Measurements from ENCODE around the gene TBC1D22A. TPM values are rescaled to one million over a fixed set of nuclear protein-coding genes. Genes with fewer than 3 reads are reported as not detected.

TBC1D22A gene
- total RNA-seq, 1 donor from 2014 or later: 34.1 TPM

DNA sequence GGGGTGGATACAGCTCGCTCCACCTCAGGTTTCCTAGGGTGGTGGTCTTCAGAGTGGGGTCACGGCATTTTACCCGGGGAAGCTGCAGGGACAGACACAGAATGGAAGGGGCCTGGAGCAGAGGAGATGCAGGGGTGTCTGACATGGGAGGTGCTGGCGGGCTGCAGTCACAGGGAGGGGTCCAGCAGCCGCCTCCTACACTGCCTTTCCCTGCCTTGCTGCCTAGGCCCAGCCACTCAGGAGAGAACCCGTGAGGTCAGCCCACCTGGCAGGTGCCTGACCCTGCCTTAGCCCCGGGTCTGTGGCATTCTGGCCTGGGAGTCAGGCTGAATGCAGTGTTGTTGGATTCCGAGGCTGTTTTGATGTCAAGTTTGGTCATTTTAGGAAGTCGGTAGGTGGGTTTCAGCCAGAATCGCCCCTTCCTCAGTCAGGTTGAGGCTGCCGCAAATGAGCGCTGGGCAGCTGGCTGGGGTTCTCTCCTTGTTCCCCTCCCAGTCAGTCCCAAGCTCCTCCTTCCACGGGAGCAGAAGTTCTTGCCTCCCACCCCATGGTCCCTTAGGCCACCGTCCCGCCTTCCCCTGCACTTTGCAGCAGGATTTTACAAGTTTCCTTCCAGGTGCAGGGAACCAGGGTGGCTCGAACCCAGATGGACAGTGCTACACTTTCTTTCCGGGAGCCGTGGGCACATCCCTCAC lies 294.5 kb downstream of the TBC1D22A start:
- intact Hi-C loops (cut with DNase I): no loop called here

DNA sequence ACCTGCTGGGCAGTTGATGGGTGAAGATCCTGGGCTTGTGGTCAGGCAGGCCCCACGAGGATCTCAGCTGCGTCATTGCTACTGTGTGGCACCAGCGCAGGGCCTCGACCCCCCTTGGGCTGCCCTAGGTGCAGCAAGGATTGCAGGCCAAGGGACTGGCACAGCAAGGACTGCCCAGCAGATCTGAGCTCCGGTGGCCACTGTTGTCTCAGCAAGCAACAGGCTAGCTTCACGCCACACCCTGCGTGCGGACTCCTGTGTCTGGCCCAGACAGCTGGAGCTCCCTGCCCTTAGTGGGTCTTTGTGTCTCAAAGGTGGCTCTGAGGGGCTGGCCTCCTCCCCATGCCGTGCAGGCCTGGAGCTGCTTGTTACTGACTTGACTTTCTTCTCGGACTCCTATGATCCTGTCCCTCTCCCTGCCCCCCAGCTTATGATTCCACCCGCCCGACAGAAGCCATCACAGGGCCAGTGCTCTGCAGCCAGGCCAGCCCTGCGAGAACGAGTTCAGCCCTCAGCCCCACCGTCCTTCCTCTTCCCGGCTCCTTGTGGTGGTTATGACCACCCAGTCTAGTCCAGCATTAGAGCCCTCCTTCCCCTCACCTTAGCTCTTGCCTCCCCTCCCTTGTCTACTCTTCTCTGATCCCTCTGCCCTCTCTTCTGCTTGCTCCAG lies 295.6 kb downstream of the TBC1D22A start:
- no peak overlapping the region for H3K27ac ChIP-seq
- DNase-seq: peak; percentile 30
- H3K4me1 ChIP-seq: no peaks in the 10 kb centered on the region
- H3K27me3 ChIP-seq (ENCODE audit: low read depth): no peaks in the 10 kb centered on the region
- TF ChIP-seq, protein P1, sequence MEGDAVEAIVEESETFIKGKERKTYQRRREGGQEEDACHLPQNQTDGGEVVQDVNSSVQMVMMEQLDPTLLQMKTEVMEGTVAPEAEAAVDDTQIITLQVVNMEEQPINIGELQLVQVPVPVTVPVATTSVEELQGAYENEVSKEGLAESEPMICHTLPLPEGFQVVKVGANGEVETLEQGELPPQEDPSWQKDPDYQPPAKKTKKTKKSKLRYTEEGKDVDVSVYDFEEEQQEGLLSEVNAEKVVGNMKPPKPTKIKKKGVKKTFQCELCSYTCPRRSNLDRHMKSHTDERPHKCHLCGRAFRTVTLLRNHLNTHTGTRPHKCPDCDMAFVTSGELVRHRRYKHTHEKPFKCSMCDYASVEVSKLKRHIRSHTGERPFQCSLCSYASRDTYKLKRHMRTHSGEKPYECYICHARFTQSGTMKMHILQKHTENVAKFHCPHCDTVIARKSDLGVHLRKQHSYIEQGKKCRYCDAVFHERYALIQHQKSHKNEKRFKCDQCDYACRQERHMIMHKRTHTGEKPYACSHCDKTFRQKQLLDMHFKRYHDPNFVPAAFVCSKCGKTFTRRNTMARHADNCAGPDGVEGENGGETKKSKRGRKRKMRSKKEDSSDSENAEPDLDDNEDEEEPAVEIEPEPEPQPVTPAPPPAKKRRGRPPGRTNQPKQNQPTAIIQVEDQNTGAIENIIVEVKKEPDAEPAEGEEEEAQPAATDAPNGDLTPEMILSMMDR (IDR thresholded peaks at IDR 0.05): no peak
- intact Hi-C loops (cut with DNase I): no loop called here
- no peaks in the 10 kb centered on the region for H3K9me3 ChIP-seq
- H3K4me3 ChIP-seq: no peak overlapping the region
- no peak for ATAC-seq
- H3K36me3 ChIP-seq: peaks cover 43% of the 10 kb centered on the region

More for the DNA sequence above, 294.5 kb downstream of the TBC1D22A start:
- TF ChIP-seq, protein P1 (IDR thresholded peaks at IDR 0.05): no peak
- ATAC-seq (no peak), DNase-seq (peak; percentile 28)
- Histone ChIP-seq H3K36me3 (peaks cover 32% of the 10 kb centered on the region), H3K9me3 (no peaks in the 10 kb centered on the region), H3K4me3 (no peak overlapping the region), H3K4me1 (no peaks in the 10 kb centered on the region), H3K27ac (no peak overlapping the region), H3K27me3 (ENCODE audit: low read depth) (no peaks in the 10 kb centered on the region)

DNA sequence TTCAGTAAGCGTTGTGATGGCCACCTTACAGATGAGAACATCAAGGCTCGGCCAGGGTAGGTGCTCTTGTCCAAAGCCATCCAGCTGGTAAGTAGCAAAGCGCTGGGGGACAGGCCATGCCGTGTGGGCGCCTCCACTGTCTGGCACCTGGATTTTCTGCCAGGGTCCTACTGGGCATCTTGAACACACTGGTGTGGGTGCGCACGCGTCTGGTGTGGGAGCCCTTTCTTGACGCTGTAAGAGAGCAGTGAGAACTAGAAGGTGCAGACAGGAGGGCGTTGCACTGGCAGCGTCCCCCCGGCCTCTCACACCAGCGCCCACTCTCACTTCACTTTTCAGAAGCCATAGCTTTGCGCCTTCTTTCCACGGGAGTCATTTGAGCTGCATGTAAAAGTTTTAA lies 296.6 kb downstream of the TBC1D22A start:
- DNase-seq (peak; percentile 30), ATAC-seq (no peak)
- no peaks in the 10 kb centered on the region for H3K4me1 ChIP-seq
- TF ChIP-seq, protein P1 (IDR thresholded peaks at IDR 0.05): no peak
- H3K36me3 ChIP-seq: peaks cover 43% of the 10 kb centered on the region
- intact Hi-C loops (cut with DNase I): no loop called here
- H3K4me3 ChIP-seq: no peak overlapping the region
- no peaks in the 10 kb centered on the region for H3K9me3 ChIP-seq
- H3K27ac ChIP-seq: no peak overlapping the region
- no peaks in the 10 kb centered on the region for H3K27me3 ChIP-seq (ENCODE audit: low read depth)

DNA sequence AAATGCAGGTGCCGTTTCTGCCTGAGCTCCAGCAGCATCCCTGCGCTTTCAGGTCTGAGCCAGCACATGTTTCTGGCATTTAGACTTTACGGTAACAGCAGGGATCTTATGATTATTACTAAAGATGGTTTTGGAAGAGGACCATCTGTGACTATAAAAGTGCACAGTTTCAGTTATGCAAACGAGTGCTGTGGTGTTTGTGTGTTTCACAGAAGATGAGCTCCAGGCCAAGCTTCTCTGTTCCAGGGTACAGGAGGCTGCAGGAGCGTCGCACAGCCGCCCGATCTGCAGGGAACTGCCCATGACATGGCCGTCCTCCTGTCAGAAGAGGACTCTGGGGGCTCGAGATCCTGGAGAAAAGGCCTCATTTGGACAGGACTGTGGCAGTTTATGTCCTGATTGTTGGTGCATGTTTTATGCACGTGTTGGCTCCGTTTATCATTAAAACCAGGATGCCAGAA lies 297.3 kb downstream of the TBC1D22A start:
- ATAC-seq: no peak

DNA sequence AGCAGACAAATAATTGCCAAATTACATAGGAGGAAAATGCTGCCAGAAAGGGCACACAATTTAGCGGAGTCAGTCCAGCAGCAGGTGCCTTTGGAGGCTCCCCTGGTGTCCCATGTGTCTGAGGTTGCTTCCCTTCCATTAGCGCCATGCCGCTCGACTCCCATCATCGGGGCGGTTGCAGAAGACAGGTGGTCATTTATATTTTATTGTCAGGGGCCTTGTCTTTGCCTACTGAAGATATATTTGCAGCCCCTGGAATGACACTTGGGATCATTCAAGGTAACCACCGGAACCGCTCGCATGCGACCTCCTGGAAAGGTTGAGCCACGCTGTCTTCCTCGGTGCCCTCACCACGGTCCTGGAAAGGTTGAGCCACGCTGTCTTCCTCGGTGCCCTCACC lies 298.3 kb downstream of the TBC1D22A start:
- no peaks in the 10 kb centered on the region for H3K9me3 ChIP-seq
- no peak for ATAC-seq

More for the DNA sequence above, 297.3 kb downstream of the TBC1D22A start:
- Histone ChIP-seq H3K27me3 (ENCODE audit: low read depth) (no peaks in the 10 kb centered on the region), H3K9me3 (no peaks in the 10 kb centered on the region), H3K4me1 (no peaks in the 10 kb centered on the region), H3K4me3 (no peak overlapping the region), H3K36me3 (peaks cover 43% of the 10 kb centered on the region), H3K27ac (no peak overlapping the region)
- TF ChIP-seq, protein P1 (IDR thresholded peaks at IDR 0.05): no peak
- intact Hi-C loops (cut with DNase I): no loop called here
- DNase-seq: no peak

More for the DNA sequence above, 298.3 kb downstream of the TBC1D22A start:
- no peaks in the 10 kb centered on the region for H3K4me1 ChIP-seq
- no peak overlapping the region for H3K27ac ChIP-seq
- no peak for DNase-seq
- no peaks in the 10 kb centered on the region for H3K27me3 ChIP-seq (ENCODE audit: low read depth)
- H3K4me3 ChIP-seq: no peak overlapping the region
- intact Hi-C loops (cut with DNase I): no loop called here
- peaks cover 43% of the 10 kb centered on the region for H3K36me3 ChIP-seq
- TF ChIP-seq, protein P1 (IDR thresholded peaks at IDR 0.05): no peak

Measured in lower lobe of right lung (tissue), 2 donors.